Activated naive CD4-positive, alpha-beta T cell treated with Interleukin-2 at 50 U/mL for 16 hours (primary cell): ENCODE results near the gene PCBP4.

Experiments used
- DNase-seq: peaks from one replicate; pipeline ENCODE4 v3.0.0-alpha.2; 2020

PCBP4 gene

GRCh38 chr3:51967384-51968169 lies at the start of gene PCBP4:
Gene PCBP4 (minus strand): TSS chr3:51967454. CDS start chr3:51961240, 6,214 bp downstream.
- DNase-seq = peak; percentile 39

GRCh38 chr3:52015438-52016228 lies 48.4 kb upstream of the PCBP4 start:
- DNase-seq = no peak

DNA sequence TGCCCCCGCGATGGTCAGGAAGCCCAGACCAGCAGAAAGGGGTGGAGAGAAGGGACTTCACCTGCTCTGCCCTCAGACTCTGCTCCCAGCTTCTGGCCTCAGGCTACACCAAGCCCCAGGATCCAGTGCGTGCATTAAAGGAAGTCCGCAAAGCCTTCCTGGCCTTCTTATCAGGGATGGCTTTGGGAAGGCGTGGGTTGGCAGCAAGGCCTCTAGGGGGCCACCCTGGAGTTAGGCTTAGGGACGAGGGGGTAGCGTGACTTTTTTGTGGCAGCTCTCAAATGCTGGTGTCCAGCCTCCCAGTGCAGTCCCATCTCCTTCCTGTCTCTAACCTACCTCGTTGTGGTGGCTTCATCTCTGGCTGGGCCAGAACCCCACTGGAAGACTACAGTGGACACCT lies 47.4 kb upstream of the PCBP4 start:
- no peak for DNase-seq

GRCh38 chr3:52013802-52014598 lies 46.7 kb upstream of the PCBP4 start:
- DNase-seq = no peak

- no peak for DNase-seq
Measured at GRCh38 chr3:52012699-52013098, 45.4 kb upstream of the PCBP4 start.

DNA sequence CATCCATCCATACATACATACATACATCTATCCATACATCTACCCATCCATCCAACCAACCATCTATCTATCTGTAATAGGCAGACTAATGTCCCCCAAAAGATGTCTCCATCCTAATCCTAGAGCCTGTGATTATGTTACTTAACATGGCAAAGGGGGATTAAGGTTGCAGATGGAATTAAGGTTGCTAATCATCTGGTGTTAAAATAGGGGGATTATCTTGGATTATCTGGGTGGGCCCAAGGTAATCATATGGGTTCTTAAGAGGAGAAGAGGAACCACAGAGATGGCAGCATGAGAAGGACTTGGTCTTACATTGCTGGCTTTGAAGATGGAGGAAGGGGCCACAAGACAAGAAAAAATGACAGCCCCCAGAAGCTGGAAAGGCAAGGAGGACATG lies 43.2 kb upstream of the PCBP4 start:
- no peak for DNase-seq

DNA sequence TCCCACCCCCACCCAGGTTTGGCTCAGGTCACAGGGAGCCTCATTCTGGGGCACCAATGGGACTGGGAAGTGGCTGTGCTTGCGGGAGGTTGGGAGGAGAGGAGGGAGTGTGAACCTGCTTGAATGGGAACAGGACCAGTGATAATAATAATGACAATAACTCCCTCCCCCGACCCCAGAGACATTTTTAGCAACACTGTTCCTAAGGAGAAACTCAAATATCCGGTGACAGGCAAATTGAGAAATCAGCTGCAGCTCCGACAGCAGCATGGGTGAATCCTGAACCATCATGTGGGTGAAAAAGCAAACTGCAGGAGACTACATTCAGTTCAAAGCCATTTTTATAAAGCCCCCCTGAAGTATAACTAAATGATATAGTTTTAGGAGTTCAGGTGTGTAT lies 40.0 kb upstream of the PCBP4 start:
- no peak for DNase-seq

GRCh38 chr3:52006820-52007133 lies 39.5 kb upstream of the PCBP4 start:
- no peak for DNase-seq

DNA sequence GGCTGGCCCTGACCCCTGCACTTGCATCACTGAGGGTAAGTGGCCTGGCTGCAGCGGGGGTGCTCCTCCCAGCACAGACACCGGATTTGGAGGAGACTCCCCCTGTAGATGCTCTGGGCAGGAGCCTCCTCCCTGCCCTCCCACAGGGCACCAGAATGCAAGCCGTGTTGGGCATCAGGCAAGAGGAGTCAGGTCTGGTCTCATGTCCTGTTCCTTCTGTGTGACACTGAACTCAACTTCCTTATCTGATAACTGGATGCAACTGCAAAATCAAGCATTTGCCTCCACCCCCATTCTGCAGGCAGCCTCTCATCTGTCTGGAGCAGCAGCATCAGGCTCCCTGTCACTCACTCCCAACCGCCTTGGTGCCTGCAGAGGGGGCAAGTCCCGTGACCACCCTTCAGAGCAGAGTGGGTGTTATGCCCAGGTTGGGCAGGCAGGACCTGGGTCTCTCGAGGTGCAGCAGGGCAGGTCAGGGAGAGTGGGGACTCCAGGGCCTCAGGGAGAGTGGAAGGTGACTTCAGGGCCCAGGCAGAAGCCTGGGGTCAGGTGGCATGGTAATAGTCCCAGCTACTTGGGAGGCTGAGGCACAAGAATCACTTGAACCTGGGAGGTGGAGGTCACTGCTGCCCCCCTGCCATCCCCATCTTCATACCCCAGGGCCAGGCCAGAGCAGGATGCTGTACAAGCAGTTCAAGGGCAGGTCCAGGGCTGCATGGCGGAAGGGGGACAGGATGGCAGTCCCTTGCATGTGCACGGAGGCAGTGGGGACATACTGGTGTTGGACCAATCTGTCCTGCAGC lies 39.0 kb upstream of the PCBP4 start:
- DNase-seq = no peak

GRCh38 chr3:52005571-52005986 lies 38.3 kb upstream of the PCBP4 start:
- DNase-seq = no peak

- DNase-seq = no peak
Measured at GRCh38 chr3:52004906-52005395, 37.7 kb upstream of the PCBP4 start.

- DNase-seq = no peak
Measured at GRCh38 chr3:52004163-52004787, 37.0 kb upstream of the PCBP4 start.

- DNase-seq = no peak
Measured at GRCh38 chr3:52002748-52003147, 35.5 kb upstream of the PCBP4 start.

DNA sequence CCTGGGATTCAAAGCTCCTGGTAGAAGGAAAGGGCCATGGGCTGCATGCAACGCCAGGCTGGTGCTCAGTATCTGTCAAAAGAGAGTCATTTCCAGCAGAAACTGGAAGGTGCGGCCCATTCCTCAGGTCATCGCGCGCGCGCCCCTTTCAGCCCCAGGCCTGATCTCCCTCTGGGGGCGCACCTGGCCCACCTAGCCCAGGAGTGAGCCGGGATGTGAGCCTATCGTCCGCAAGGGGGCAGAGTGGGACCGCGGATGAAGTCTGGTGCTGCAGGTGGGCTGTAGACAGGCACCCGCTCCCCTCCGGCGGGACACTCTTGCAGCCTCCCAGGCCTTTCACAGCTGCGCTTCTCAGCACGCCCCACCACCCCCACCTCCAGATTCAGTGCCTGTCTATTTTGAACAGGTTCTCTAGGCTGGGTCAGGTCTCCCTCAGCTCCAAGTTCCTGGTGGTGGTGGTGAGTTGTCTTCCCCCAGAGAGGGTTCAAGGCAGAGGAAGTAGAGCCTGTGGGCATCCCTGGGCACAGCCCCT lies 34.3 kb upstream of the PCBP4 start:
- peak; percentile 86 for DNase-seq

- DNase-seq = no peak
Measured at GRCh38 chr3:51999846-52000245, 32.6 kb upstream of the PCBP4 start.

DNA sequence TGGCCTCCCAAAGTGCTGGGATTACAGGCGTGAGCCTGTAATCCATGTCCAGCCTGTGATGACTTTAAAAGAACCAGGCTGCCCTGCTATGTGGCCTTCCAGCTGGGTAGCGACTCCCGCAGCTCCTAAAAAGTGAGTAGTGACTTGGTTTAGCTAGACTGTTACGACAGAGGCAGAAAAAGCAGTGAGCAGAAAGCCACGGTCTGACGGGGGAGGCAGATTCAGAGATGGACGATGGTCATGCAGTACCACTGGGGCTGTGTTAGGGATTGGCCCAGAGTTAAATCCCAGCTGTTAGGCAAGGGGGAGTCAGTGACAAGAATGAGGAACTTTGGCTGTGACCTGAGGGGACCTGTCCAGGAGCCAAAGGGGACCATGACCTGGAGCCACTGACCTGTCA lies 31.5 kb upstream of the PCBP4 start:
- no peak for DNase-seq

DNA sequence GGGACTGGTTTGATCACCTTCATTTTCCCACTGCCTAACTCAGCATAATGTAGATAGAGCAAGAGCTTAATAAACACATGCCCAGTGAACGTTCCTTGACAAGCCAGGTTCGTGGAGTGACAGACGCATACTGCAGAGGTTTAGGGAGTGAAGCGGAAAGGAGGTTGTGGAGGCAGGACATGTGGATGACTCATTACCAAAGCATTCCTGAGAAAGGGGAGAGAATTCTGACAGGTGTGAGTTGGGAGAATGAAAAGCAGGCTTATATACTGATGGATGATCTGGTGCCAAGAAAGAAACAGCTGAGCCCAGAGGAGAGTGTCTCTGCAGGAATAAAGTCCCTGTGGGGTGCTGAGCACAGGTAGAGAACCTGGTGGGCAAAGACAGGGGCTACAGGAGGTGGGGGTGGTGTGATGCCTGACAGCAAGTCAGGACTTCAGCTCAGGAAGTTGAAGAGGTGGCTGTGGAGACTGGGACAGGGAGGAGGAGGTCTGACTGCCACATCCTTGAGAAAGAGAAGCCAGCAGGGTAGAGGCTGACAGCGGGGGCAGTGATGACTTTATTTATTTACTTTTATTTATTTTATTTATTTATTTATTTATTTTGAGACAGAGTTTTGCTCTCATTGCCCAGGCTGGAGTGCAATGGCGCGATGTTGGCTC lies 30.8 kb upstream of the PCBP4 start:
- no peak for DNase-seq

- no peak for DNase-seq
Measured at GRCh38 chr3:51997172-51997571, 29.9 kb upstream of the PCBP4 start.

GRCh38 chr3:51995346-51996163 lies 28.3 kb upstream of the PCBP4 start, which contains the start of gene RPL29:
Gene RPL29 (minus strand): TSS chr3:51995895. CDS start chr3:51995461, 434 bp downstream.
- DNase-seq = peak; percentile 94

GRCh38 chr3:51994530-51994929 lies 27.3 kb upstream of the PCBP4 start:
- no peak for DNase-seq
